Breast epithelium (tissue), 4 donors: ENCODE results near the gene UBE2H. TPM values are rescaled to one million over a fixed set of nuclear protein-coding genes. Genes with fewer than 3 reads are reported as not detected.

Experiments
- DNase-seq, 2 donors: peaks; one replicate each; pipeline ENCODE4 v3.0.0-alpha.2; 2019; ENCODE audit warnings: low spot score in 2 of 2
- H3K27ac ChIP-seq, 2 donors: fragments of 200-600 bp; sonication (generic) in 1 of 2; one replicate each; pipeline ENCODE4 v1.5.1; 2016 to 2019; ENCODE audit warnings: mild to moderate bottlenecking in 1 of 2
- H3K27me3 ChIP-seq, 2 donors: fragments of 200-600 bp; sonication (generic) in 1 of 2; one replicate each; pipeline versions ENCODE4 v1.5.1 to v1.6.0; 2017 to 2019; ENCODE audit warnings: control low read depth in 1 of 2, mild to moderate bottlenecking in 1 of 2
- H3K36me3 ChIP-seq: fragments of 200-600 bp; one replicate; pipeline ENCODE4 v1.5.1; 2019
- H3K4me1 ChIP-seq, 2 donors: fragments of 200-600 bp; sonication (generic); one replicate each; pipeline ENCODE4 v1.5.1; 2016 to 2019; ENCODE audit warnings: control low read depth in 1 of 2
- H3K4me3 ChIP-seq, 3 donors: fragments of 200-600 bp; sonication (generic); 1 replicate in 2 of 3; 2 replicates in 1 of 3; pipeline ENCODE4 v1.5.1; 2016 to 2019; ENCODE audit warnings: mild to moderate bottlenecking in 3 of 3, moderate library complexity in 2 of 3
- H3K9me3 ChIP-seq, 2 donors: fragments of 200-600 bp; sonication (generic) in 1 of 2; one replicate each; pipeline ENCODE4 v1.5.1; 2016 to 2019; ENCODE audit warnings: control low read depth in 1 of 2
- CTCF ChIP-seq, 3 donors: fragments of 450-650 bp; IDR thresholded peaks; one replicate each; pipeline ENCODE4 v1.5.1; 2016 to 2017; ENCODE audit warnings: antibody characterized with exemption in 3 of 3, mild to moderate bottlenecking in 3 of 3, moderate library complexity in 3 of 3
- POLR2A ChIP-seq: fragments of 450-650 bp; IDR thresholded peaks from one replicate; pipeline ENCODE4 v1.6.1; 2016; ENCODE audit warnings: antibody characterized with exemption, mild to moderate bottlenecking, moderate library complexity
- POLR2AphosphoS5 ChIP-seq, 3 donors: sonication (generic); formaldehyde crosslinking; IDR thresholded peaks; one replicate each; pipeline ENCODE4 v1.6.1; 2017; ENCODE audit warnings: antibody characterized with exemption in 3 of 3
- intact Hi-C: fragments of 100-400 bp; cut with DNase I; formaldehyde crosslinking; loops from one replicate; pipeline ENCODE4 v1.15.1; 2023; ENCODE audit warnings: low total_unique reads
- total RNA-seq, 3 donors: library from RNA; depleted of rRNA; stranded (reverse); fragments of >200 nt; gene quantifications; one replicate each; pipeline ENCODE4 v1.1.0, GENCODE V29; 2016

Gene UBE2H
- total RNA-seq, 3 donors from 2014 or later, result 81.8 to 124 (median 114) TPM

GRCh38 chr7:129883151-129883550 lies 69.6 kb downstream of the UBE2H start:
- no peak overlapping the region for H3K4me3 ChIP-seq
- H3K27ac ChIP-seq, result no peak overlapping the region
- DNase-seq, result no peak
- H3K4me1 ChIP-seq, result no peaks in the 10 kb centered on the region
- no peaks in the 10 kb centered on the region for H3K9me3 ChIP-seq
- H3K27me3 ChIP-seq, result no peaks in the 10 kb centered on the region
- intact Hi-C loops, result no loop called here
- no peaks in the 10 kb centered on the region for H3K36me3 ChIP-seq
- TF ChIP-seq POLR2AphosphoS5 (IDR thresholded peaks at IDR 0.05), result no peak
- TF ChIP-seq CTCF (IDR thresholded peaks at IDR 0.05), result no peak
- no peak for TF ChIP-seq POLR2A

- no peak for TF ChIP-seq CTCF (IDR thresholded peaks at IDR 0.05)
- no peak for TF ChIP-seq POLR2A
- no peak for TF ChIP-seq POLR2AphosphoS5 (IDR thresholded peaks at IDR 0.05)
- H3K27me3 ChIP-seq, result no peaks in the 10 kb centered on the region
- peaks cover 0 to 5% of the 10 kb centered on the region in 2 donors for H3K4me1 ChIP-seq
- intact Hi-C loops, result no loop called here
- H3K4me3 ChIP-seq, result no peak overlapping the region
- no peak for DNase-seq
- no peak overlapping the region for H3K27ac ChIP-seq
- no peaks in the 10 kb centered on the region for H3K36me3 ChIP-seq
- no peaks in the 10 kb centered on the region for H3K9me3 ChIP-seq
Measured at GRCh38 chr7:129882531-129882930, 70.2 kb downstream of the UBE2H start.

- no peak for DNase-seq
- TF ChIP-seq POLR2AphosphoS5 (IDR thresholded peaks at IDR 0.05) (no peak), CTCF (IDR thresholded peaks at IDR 0.05) (no peak), POLR2A (no peak)
- Histone ChIP-seq H3K27ac (peak overlapping the region; percentile 21 to 41), H3K9me3 (no peaks in the 10 kb centered on the region), H3K36me3 (no peaks in the 10 kb centered on the region), H3K4me3 (no peak overlapping the region), H3K4me1 (peaks cover 0 to 11% of the 10 kb centered on the region in 2 donors), H3K27me3 (no peaks in the 10 kb centered on the region)
- intact Hi-C loops, result no loop called here
Measured at GRCh38 chr7:129877146-129877792, 75.5 kb downstream of the UBE2H start.

GRCh38 chr7:129875745-129876411 lies 76.9 kb downstream of the UBE2H start:
- no peaks in the 10 kb centered on the region for H3K36me3 ChIP-seq
- no peak overlapping the region for H3K27ac ChIP-seq
- H3K4me1 ChIP-seq, result peaks cover 0 to 11% of the 10 kb centered on the region in 2 donors
- intact Hi-C loops, result no loop called here
- H3K9me3 ChIP-seq, result no peaks in the 10 kb centered on the region
- TF ChIP-seq POLR2A (no peak), CTCF (IDR thresholded peaks at IDR 0.05) (no peak), POLR2AphosphoS5 (IDR thresholded peaks at IDR 0.05) (no peak)
- no peaks in the 10 kb centered on the region for H3K27me3 ChIP-seq
- DNase-seq, result no peak
- no peak overlapping the region for H3K4me3 ChIP-seq

- peaks cover 0 to 11% of the 10 kb centered on the region in 2 donors for H3K4me1 ChIP-seq
- H3K4me3 ChIP-seq, result no peak overlapping the region
- H3K27me3 ChIP-seq, result no peaks in the 10 kb centered on the region
- TF ChIP-seq POLR2A, result no peak
- TF ChIP-seq POLR2AphosphoS5 (IDR thresholded peaks at IDR 0.05), result no peak
- no peak for TF ChIP-seq CTCF (IDR thresholded peaks at IDR 0.05)
- H3K9me3 ChIP-seq, result no peaks in the 10 kb centered on the region
- no peak overlapping the region for H3K27ac ChIP-seq
- no peak for DNase-seq
- H3K36me3 ChIP-seq, result no peaks in the 10 kb centered on the region
- intact Hi-C loops, result no loop called here
Measured at GRCh38 chr7:129875160-129875559, 77.6 kb downstream of the UBE2H start.
